Muscle layer of duodenum (tissue), 2 donors: Measurements from ENCODE around the gene NKTR.

ENCODE experiments used
- H3K27ac ChIP-seq: one replicate; pipeline ENCODE4 v1.7.0; 2013; ENCODE audit warnings: mild to moderate bottlenecking, low read length
- H3K27me3 ChIP-seq: one replicate; pipeline ENCODE4 v1.7.0; 2013; ENCODE audit warnings: low read depth, mild to moderate bottlenecking, control low read depth, low read length
- H3K36me3 ChIP-seq, 2 donors: one replicate each; pipeline ENCODE4 v1.7.0; 2013; ENCODE audit warnings: low read length in 2 of 2, control low read depth in 1 of 2, mild to moderate bottlenecking in 1 of 2; ENCODE audit not compliant: insufficient read depth in 2 of 2, control insufficient read depth in 1 of 2
- H3K4me1 ChIP-seq, 2 donors: one replicate each; pipeline ENCODE4 v1.7.0; 2013; ENCODE audit warnings: low read length in 2 of 2, mild to moderate bottlenecking in 2 of 2, control low read depth in 1 of 2, moderate library complexity in 1 of 2; ENCODE audit not compliant: insufficient read depth in 2 of 2, control insufficient read depth in 1 of 2
- H3K4me3 ChIP-seq, 2 donors: one replicate each; pipeline ENCODE4 v1.7.0; 2013; ENCODE audit warnings: low read length in 2 of 2, low read depth in 1 of 2, mild to moderate bottlenecking in 1 of 2
- H3K9me3 ChIP-seq, 2 donors: one replicate each; pipeline ENCODE4 v1.7.0; 2013; ENCODE audit warnings: low read length in 2 of 2, control low read depth in 1 of 2, mild to moderate bottlenecking in 1 of 2; ENCODE audit not compliant: control insufficient read depth in 1 of 2
- donor health status: healthy.

The NKTR gene

GRCh38 chr3:42651248-42652091, 51.0 kb downstream of the NKTR start:
- peak overlapping the region in 1 of 2 donors; percentile 77 for H3K4me3 ChIP-seq
- no peaks in the 10 kb centered on the region for H3K9me3 ChIP-seq
- H3K4me1 ChIP-seq: peaks cover 26 to 46% of the 10 kb centered on the region in 2 donors
- no peaks in the 10 kb centered on the region for H3K27me3 ChIP-seq
- H3K36me3 ChIP-seq: peaks cover 18 to 19% of the 10 kb centered on the region in 2 donors
- H3K27ac ChIP-seq: peak overlapping the region; percentile 84

- no peaks in the 10 kb centered on the region for H3K9me3 ChIP-seq
- H3K27ac ChIP-seq: peak overlapping the region; percentile 84
- H3K4me3 ChIP-seq: peak overlapping the region; percentile 70 to 77
- no peaks in the 10 kb centered on the region for H3K27me3 ChIP-seq
- peaks cover 11 to 12% of the 10 kb centered on the region in 2 donors for H3K36me3 ChIP-seq
- H3K4me1 ChIP-seq: peaks cover 26 to 46% of the 10 kb centered on the region in 2 donors
Observed at GRCh38 chr3:42652251-42652610, 51.7 kb downstream of the NKTR start.

- H3K36me3 ChIP-seq: peaks cover 7 to 9% of the 10 kb centered on the region in 2 donors
- peak overlapping the region; percentile 70 to 77 for H3K4me3 ChIP-seq
- peaks cover 26 to 46% of the 10 kb centered on the region in 2 donors for H3K4me1 ChIP-seq
- H3K9me3 ChIP-seq: no peaks in the 10 kb centered on the region
- peak overlapping the region; percentile 84 for H3K27ac ChIP-seq
- no peaks in the 10 kb centered on the region for H3K27me3 ChIP-seq
Observed at GRCh38 chr3:42652611-42653302, 52.3 kb downstream of the NKTR start.

GRCh38 chr3:42653303-42653559, 52.7 kb downstream of the NKTR start:
- Histone ChIP-seq H3K9me3 (no peaks in the 10 kb centered on the region), H3K4me3 (peak overlapping the region; percentile 70 to 77), H3K27ac (peak overlapping the region; percentile 84), H3K36me3 (peaks cover 2 to 10% of the 10 kb centered on the region in 2 donors), H3K27me3 (no peaks in the 10 kb centered on the region), H3K4me1 (peaks cover 26 to 46% of the 10 kb centered on the region in 2 donors)

- Histone ChIP-seq H3K4me3 (peak within 1 kb of the TSS; percentile 76 to 77), H3K9me3 (no peaks in the 10 kb centered on the region), H3K36me3 (peaks cover 0 to 15% of the 10 kb centered on the region in 2 donors), H3K27ac (peak within 1 kb of the TSS; percentile 84), H3K4me1 (peaks cover 26 to 46% of the 10 kb centered on the region in 2 donors), H3K27me3 (no peaks in the 10 kb centered on the region)
Observed at GRCh38 chr3:42653560-42654330, 53.3 kb downstream of the NKTR start, which contains the start of gene ZBTB47. Gene ZBTB47, plus strand, starts transcription at chr3:42653697. Its CDS starts 4,659 bp downstream, at chr3:42658356.

- peaks cover 26 to 50% of the 10 kb centered on the region in 2 donors for H3K4me1 ChIP-seq
- peak overlapping the region; percentile 50 to 76 for H3K4me3 ChIP-seq
- peaks cover 0 to 12% of the 10 kb centered on the region in 2 donors for H3K36me3 ChIP-seq
- no peaks in the 10 kb centered on the region for H3K9me3 ChIP-seq
- H3K27ac ChIP-seq: peak overlapping the region; percentile 63
- no peaks in the 10 kb centered on the region for H3K27me3 ChIP-seq
Observed at GRCh38 chr3:42654331-42655201, 54.1 kb downstream of the NKTR start.

- H3K27ac ChIP-seq: peak overlapping the region; percentile 63
- H3K4me1 ChIP-seq: peaks cover 26 to 56% of the 10 kb centered on the region in 2 donors
Observed at GRCh38 chr3:42655331-42655888, 54.9 kb downstream of the NKTR start.

GRCh38 chr3:42655980-42656679, 55.6 kb downstream of the NKTR start:
- H3K4me1 ChIP-seq: peaks cover 26 to 55% of the 10 kb centered on the region in 2 donors
- peaks cover 0 to 12% of the 10 kb centered on the region in 2 donors for H3K36me3 ChIP-seq
- no peak overlapping the region for H3K4me3 ChIP-seq
- H3K27ac ChIP-seq: peak overlapping the region; percentile 63
- H3K27me3 ChIP-seq: no peaks in the 10 kb centered on the region
- no peaks in the 10 kb centered on the region for H3K9me3 ChIP-seq

More at GRCh38 chr3:42655331-42655888, 54.9 kb downstream of the NKTR start:
- Histone ChIP-seq H3K27me3 (no peaks in the 10 kb centered on the region), H3K4me3 (peak overlapping the region; percentile 50 to 76), H3K36me3 (peaks cover 0 to 12% of the 10 kb centered on the region in 2 donors), H3K9me3 (no peaks in the 10 kb centered on the region)

GRCh38 chr3:42656680-42657610, 56.5 kb downstream of the NKTR start:
- no peak overlapping the region for H3K4me3 ChIP-seq
- H3K9me3 ChIP-seq: no peaks in the 10 kb centered on the region
- H3K36me3 ChIP-seq: peaks cover 0 to 12% of the 10 kb centered on the region in 2 donors
- H3K27ac ChIP-seq: no peak overlapping the region
- peaks cover 20 to 47% of the 10 kb centered on the region in 2 donors for H3K4me1 ChIP-seq
- no peaks in the 10 kb centered on the region for H3K27me3 ChIP-seq
